Endothelial cell (in vitro differentiated cells): ENCODE measurements around the gene HDAC8. TPM values are rescaled to one million over a fixed set of nuclear protein-coding genes. Genes with fewer than 3 reads are reported as not detected.
"Not testable (repeated sequence)": the region's sequence is repeated elsewhere in the genome, so short reads cannot be mapped to it uniquely, and the experiment has no call there.

Source experiments
- DNase-seq: peaks from one replicate; pipeline ENCODE4 v3.0.0; 2021; ENCODE audit warnings: low spot score
- H3K27ac Mint-ChIP-seq: one replicate; pipeline ENCODE4 v1.8.0; 2021; ENCODE audit warnings: mixed read lengths, inconsistent platforms; ENCODE audit not compliant: unreplicated experiment
- H3K27me3 Mint-ChIP-seq: one replicate; pipeline ENCODE4 v1.8.0; 2021; ENCODE audit warnings: mild to moderate bottlenecking, moderate library complexity, mixed read lengths, inconsistent platforms; ENCODE audit not compliant: unreplicated experiment
- H3K36me3 Mint-ChIP-seq: one replicate; pipeline ENCODE4 v1.8.0; 2021; ENCODE audit warnings: mild to moderate bottlenecking, low read depth, mixed read lengths, inconsistent platforms; ENCODE audit not compliant: unreplicated experiment
- H3K4me1 Mint-ChIP-seq: one replicate; pipeline ENCODE4 v1.8.0; 2021; ENCODE audit warnings: mild to moderate bottlenecking, mixed read lengths, inconsistent platforms; ENCODE audit not compliant: unreplicated experiment
- H3K4me3 Mint-ChIP-seq: one replicate; pipeline ENCODE4 v1.8.0; 2021; ENCODE audit warnings: mild to moderate bottlenecking, mixed read lengths, inconsistent platforms; ENCODE audit not compliant: unreplicated experiment
- H3K9me3 Mint-ChIP-seq: one replicate; pipeline ENCODE4 v1.8.0; 2021; ENCODE audit warnings: mixed read lengths, inconsistent platforms; ENCODE audit not compliant: unreplicated experiment
- total RNA-seq: library from RNA; stranded (reverse); fragmentation: NEBNext Ultra II Directional; extraction: Animal tissue kit (Norgen Biotek cat#: 25700); gene quantifications from one replicate; pipeline ENCODE4 v1.2.1, GENCODE V29; 2021; ENCODE audit not compliant: unreplicated experiment
- TF ChIP-seq, protein P1 (sequence below): fragments of 200-600 bp; sonication (generic); IDR thresholded peaks from one replicate; pipeline ENCODE4 v1.5.0; 2021; ENCODE audit warnings: antibody characterized with exemption; ENCODE audit not compliant: unreplicated experiment

The HDAC8 gene
- total RNA-seq, 1 donor from 2014 or later: 29.4 TPM

DNA sequence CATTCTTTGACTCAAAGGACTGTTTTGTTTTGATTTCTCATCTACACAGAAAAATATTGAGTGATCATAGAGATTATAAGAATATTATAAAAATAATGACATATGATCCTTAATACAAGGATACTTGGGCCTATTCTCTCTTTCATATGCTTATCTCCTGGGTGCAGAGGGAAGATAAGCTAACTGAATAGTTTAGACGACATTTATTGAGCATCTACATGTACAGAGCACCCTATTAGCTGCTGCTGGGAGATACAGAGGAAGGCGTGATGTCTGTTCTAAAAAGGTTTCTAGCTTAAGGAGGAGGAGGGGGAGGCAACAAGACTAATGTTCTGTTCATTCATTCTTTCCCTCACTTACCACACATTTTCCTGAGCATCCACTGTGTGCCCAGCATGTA is 106.8 kb downstream of the HDAC8 start:
- Mint-ChIP-seq H3K36me3 (peaks cover 4% of the 10 kb centered on the region), H3K4me3 (no peak overlapping the region), H3K27me3 (no peaks in the 10 kb centered on the region), H3K9me3 (no peaks in the 10 kb centered on the region), H3K27ac (no peak overlapping the region), H3K4me1 (no peaks in the 10 kb centered on the region)
- TF ChIP-seq, protein P1, sequence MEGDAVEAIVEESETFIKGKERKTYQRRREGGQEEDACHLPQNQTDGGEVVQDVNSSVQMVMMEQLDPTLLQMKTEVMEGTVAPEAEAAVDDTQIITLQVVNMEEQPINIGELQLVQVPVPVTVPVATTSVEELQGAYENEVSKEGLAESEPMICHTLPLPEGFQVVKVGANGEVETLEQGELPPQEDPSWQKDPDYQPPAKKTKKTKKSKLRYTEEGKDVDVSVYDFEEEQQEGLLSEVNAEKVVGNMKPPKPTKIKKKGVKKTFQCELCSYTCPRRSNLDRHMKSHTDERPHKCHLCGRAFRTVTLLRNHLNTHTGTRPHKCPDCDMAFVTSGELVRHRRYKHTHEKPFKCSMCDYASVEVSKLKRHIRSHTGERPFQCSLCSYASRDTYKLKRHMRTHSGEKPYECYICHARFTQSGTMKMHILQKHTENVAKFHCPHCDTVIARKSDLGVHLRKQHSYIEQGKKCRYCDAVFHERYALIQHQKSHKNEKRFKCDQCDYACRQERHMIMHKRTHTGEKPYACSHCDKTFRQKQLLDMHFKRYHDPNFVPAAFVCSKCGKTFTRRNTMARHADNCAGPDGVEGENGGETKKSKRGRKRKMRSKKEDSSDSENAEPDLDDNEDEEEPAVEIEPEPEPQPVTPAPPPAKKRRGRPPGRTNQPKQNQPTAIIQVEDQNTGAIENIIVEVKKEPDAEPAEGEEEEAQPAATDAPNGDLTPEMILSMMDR: no peak
- DNase-seq: no peak

DNA sequence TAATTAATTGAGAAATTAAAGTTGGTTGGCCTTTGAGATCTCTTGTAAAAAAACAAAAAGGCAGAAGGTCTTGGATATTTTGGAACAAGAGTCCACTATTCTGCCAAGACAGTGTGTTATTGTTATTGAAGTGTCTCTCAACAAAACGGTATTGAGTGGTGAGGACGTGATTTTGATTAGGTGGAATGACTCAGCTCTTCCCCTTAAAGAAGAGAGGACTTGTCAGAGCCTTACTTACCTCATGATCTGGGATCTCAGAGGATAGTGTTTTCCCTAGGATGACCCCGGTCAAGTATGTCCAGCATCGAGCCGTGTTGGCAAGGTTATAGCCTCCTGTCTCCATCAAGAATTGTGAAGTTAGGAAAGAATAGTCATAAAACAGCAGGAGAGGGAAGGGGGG is 110.9 kb downstream of the HDAC8 start:
- H3K4me3 Mint-ChIP-seq: no peak overlapping the region
- no peaks in the 10 kb centered on the region for H3K27me3 Mint-ChIP-seq
- DNase-seq: no peak
- H3K27ac Mint-ChIP-seq: no peak overlapping the region
- peaks cover 4% of the 10 kb centered on the region for H3K36me3 Mint-ChIP-seq
- TF ChIP-seq, protein P1: no peak
- no peaks in the 10 kb centered on the region for H3K9me3 Mint-ChIP-seq
- H3K4me1 Mint-ChIP-seq: no peaks in the 10 kb centered on the region

DNA sequence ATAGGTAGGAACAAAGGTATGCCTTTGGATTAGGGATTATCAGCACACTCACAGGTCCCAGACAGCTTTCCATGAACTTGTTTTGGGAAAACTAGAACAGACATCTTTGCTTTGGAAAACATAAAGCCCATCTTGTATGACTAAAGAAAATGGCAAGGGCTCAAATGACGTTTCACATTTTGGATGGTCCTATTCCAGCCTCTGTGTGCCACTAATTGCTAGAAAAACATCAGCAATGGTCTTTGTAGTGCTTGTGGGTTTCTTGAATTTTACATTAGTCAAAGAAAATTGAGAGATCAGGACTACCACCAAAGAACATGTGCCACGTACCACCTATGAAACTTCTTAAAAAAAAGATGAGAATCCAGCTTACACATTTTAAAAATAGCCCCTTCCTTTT is 111.4 kb downstream of the HDAC8 start:
- TF ChIP-seq, protein P1: no peak
- no peak for DNase-seq
- H3K9me3 Mint-ChIP-seq: no peaks in the 10 kb centered on the region
- peaks cover 4% of the 10 kb centered on the region for H3K36me3 Mint-ChIP-seq
- H3K27ac Mint-ChIP-seq: no peak overlapping the region
- no peaks in the 10 kb centered on the region for H3K4me1 Mint-ChIP-seq
- no peak overlapping the region for H3K4me3 Mint-ChIP-seq
- no peaks in the 10 kb centered on the region for H3K27me3 Mint-ChIP-seq

DNA sequence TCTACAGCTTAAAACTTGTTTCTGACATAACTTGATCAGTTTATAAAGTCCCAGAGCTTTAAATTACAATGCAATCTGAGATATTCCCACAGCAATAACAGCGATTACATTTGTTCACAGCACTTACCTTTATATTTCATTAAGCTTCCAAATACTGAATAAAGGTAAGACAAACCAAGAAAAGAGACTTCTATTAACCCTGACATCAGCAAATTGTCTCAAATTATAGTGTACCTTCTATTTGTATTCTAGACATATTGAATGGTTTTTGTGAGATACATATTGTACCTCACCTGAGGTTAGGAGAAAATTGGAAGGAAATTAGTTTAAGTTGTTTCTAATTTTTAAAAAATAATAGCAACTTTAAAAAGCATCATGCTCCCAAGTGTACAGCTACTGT is 111.9 kb downstream of the HDAC8 start:
- Mint-ChIP-seq H3K27ac (no peak overlapping the region), H3K9me3 (no peaks in the 10 kb centered on the region), H3K4me3 (no peak overlapping the region), H3K36me3 (peaks cover 4% of the 10 kb centered on the region), H3K27me3 (no peaks in the 10 kb centered on the region), H3K4me1 (no peaks in the 10 kb centered on the region)
- DNase-seq: no peak
- TF ChIP-seq, protein P1: no peak

GRCh38 chrX:72449034-72449433 is 123.6 kb downstream of the HDAC8 start:
- not testable (repeated sequence) for H3K9me3 Mint-ChIP-seq, H3K4me3 Mint-ChIP-seq, H3K36me3 Mint-ChIP-seq, DNase-seq, H3K4me1 Mint-ChIP-seq, H3K27me3 Mint-ChIP-seq, H3K27ac Mint-ChIP-seq

- H3K9me3 Mint-ChIP-seq, H3K27ac Mint-ChIP-seq, H3K4me1 Mint-ChIP-seq, H3K4me3 Mint-ChIP-seq, H3K27me3 Mint-ChIP-seq, DNase-seq: not testable (repeated sequence)
- H3K36me3 Mint-ChIP-seq: peaks cover 33% of the 10 kb centered on the region
Measured at GRCh38 chrX:72440764-72441163, 131.9 kb downstream of the HDAC8 start.
